ENCODE results near the gene NCOR1.
"Not testable (repeated sequence)": the region's sequence is repeated elsewhere in the genome, so short reads cannot be mapped to it uniquely, and the experiment has no call there.

GRCh38 chr17:16204763-16205162 lies 10.6 kb downstream of the NCOR1 start:
- not testable (repeated sequence) for TF ChIP-seq POLR2A, CTCF (IDR thresholded peaks at IDR 0.05)
